Ishikawa (cell line): Measurements from ENCODE around the gene AP3B1.

Experiments used
- CEBPB ChIP-seq: IDR thresholded peaks from 2 replicates; pipeline ENCODE4 v1.6.1; 2012
- CREB1 ChIP-seq: IDR thresholded peaks from 2 replicates; pipeline ENCODE4 v1.6.1; 2012; ENCODE audit warnings: low read depth
- EGR1 ChIP-seq: IDR thresholded peaks from 2 replicates; pipeline ENCODE4 v1.6.1; 2012
- EP300 ChIP-seq: IDR thresholded peaks from 2 replicates; pipeline ENCODE4 v1.6.1; 2012; ENCODE audit warnings: borderline replicate concordance
- FOXM1 ChIP-seq: IDR thresholded peaks from 2 replicates; pipeline ENCODE4 v1.6.1; 2012; ENCODE audit warnings: low read depth, borderline replicate concordance
- MAX ChIP-seq: IDR thresholded peaks from 2 replicates; pipeline ENCODE4 v1.6.1; 2012
- RAD21 ChIP-seq: IDR thresholded peaks from 2 replicates; pipeline ENCODE4 v1.6.1; 2012; ENCODE audit warnings: low read depth
- REST ChIP-seq: IDR thresholded peaks from 2 replicates; pipeline ENCODE4 v1.6.1; 2012; ENCODE audit warnings: low read depth, mild to moderate bottlenecking
- TAF1 ChIP-seq: IDR thresholded peaks from 2 replicates; pipeline ENCODE4 v1.6.1; 2012; ENCODE audit warnings: low read depth, mild to moderate bottlenecking
- TCF12 ChIP-seq: IDR thresholded peaks from 2 replicates; pipeline ENCODE4 v1.6.1; 2012; ENCODE audit warnings: low read depth
- TEAD4 ChIP-seq: IDR thresholded peaks from 2 replicates; pipeline ENCODE4 v1.6.1; 2012
- USF1 ChIP-seq: IDR thresholded peaks from 2 replicates; pipeline ENCODE4 v1.6.1; 2012
- YY1 ChIP-seq: IDR thresholded peaks from 2 replicates; pipeline ENCODE4 v1.6.1; 2012; ENCODE audit warnings: low read depth
- ZBTB7A ChIP-seq: IDR thresholded peaks from 2 replicates; pipeline ENCODE4 v1.6.1; 2012; ENCODE audit warnings: low read depth

AP3B1 gene

GRCh38 chr5:78271766-78272165, 22.7 kb downstream of the AP3B1 start:
- TF ChIP-seq ZBTB7A (no peak), EP300 (no peak), FOXM1 (no peak), EGR1 (no peak), TAF1 (no peak), TEAD4 (no peak), MAX (no peak), RAD21 (no peak)

GRCh38 chr5:78269088-78269703, 25.3 kb downstream of the AP3B1 start:
- TF ChIP-seq RAD21 (peak; percentile 38; the same call in 1 of the 2 replicates), TEAD4 (no peak)

- TF ChIP-seq CEBPB (no peak), CREB1 (no peak), REST (no peak), FOXM1 (no peak)
These were observed 26.1 kb downstream of the AP3B1 start for GRCh38 chr5:78268356-78268755.

GRCh38 chr5:78265163-78265562, 29.3 kb downstream of the AP3B1 start:
- TF ChIP-seq FOXM1: no peak
- TF ChIP-seq REST: no peak
- TF ChIP-seq RAD21: no peak
- no peak for TF ChIP-seq CEBPB
- TF ChIP-seq TAF1: no peak
- no peak for TF ChIP-seq EP300

GRCh38 chr5:78264600-78264999, 29.9 kb downstream of the AP3B1 start:
- TF ChIP-seq FOXM1: no peak
- TF ChIP-seq ZBTB7A: no peak
- TF ChIP-seq TAF1: no peak
- TF ChIP-seq USF1: no peak
- no peak for TF ChIP-seq CREB1
- no peak for TF ChIP-seq MAX
- no peak for TF ChIP-seq YY1
- no peak for TF ChIP-seq TCF12
- TF ChIP-seq RAD21: no peak
- no peak for TF ChIP-seq REST
- TF ChIP-seq CEBPB: no peak
- TF ChIP-seq EP300: no peak
- TF ChIP-seq TEAD4: no peak
- no peak for TF ChIP-seq EGR1

- no peak for TF ChIP-seq CREB1
- TF ChIP-seq FOXM1: no peak
- TF ChIP-seq RAD21: no peak
- TF ChIP-seq ZBTB7A: no peak
These were observed 33.7 kb downstream of the AP3B1 start for GRCh38 chr5:78260771-78261170.
